ENCODE results near the gene NPIPA1. TPM values are rescaled to one million over a fixed set of nuclear protein-coding genes. Genes with fewer than 3 reads are reported as not detected.
"Not testable (repeated sequence)": the region's sequence is repeated elsewhere in the genome, so short reads cannot be mapped to it uniquely, and the experiment has no call there.

The NPIPA1 gene
- total RNA-seq, 1 experiment from 2014 or later, result 24.1 TPM

- not testable (repeated sequence) for H3K36me3 ChIP-seq, H3K9me3 ChIP-seq, DNase-seq, H3K4me3 ChIP-seq, H3K27me3 ChIP-seq
Measured at GRCh38 chr16:14924359-14924758, 12.9 kb upstream of the NPIPA1 start.

- not testable (repeated sequence) for H3K4me3 ChIP-seq, DNase-seq, H3K27me3 ChIP-seq, H3K9me3 ChIP-seq, H3K36me3 ChIP-seq
Measured at GRCh38 chr16:14924982-14925381, 12.3 kb upstream of the NPIPA1 start.

GRCh38 chr16:14928064-14928714 lies 9.1 kb upstream of the NPIPA1 start:
- not testable (repeated sequence) for H3K4me3 ChIP-seq, H3K27me3 ChIP-seq, H3K36me3 ChIP-seq, DNase-seq, H3K9me3 ChIP-seq

GRCh38 chr16:14929176-14929575 lies 8.1 kb upstream of the NPIPA1 start:
- H3K27me3 ChIP-seq, DNase-seq, H3K9me3 ChIP-seq, H3K4me3 ChIP-seq, H3K36me3 ChIP-seq: not testable (repeated sequence)

- H3K27me3 ChIP-seq, DNase-seq, H3K36me3 ChIP-seq, H3K9me3 ChIP-seq, H3K4me3 ChIP-seq: not testable (repeated sequence)
Measured at GRCh38 chr16:14930246-14930645, 7.0 kb upstream of the NPIPA1 start.

GRCh38 chr16:14930971-14931370 lies 6.3 kb upstream of the NPIPA1 start:
- not testable (repeated sequence) for H3K9me3 ChIP-seq, H3K4me3 ChIP-seq, H3K36me3 ChIP-seq, H3K27me3 ChIP-seq, DNase-seq

- H3K36me3 ChIP-seq, H3K4me3 ChIP-seq, DNase-seq, H3K9me3 ChIP-seq, H3K27me3 ChIP-seq: not testable (repeated sequence)
Measured at GRCh38 chr16:14932581-14933375, 4.5 kb upstream of the NPIPA1 start.

- H3K27me3 ChIP-seq, DNase-seq, H3K4me3 ChIP-seq, H3K9me3 ChIP-seq, H3K36me3 ChIP-seq: not testable (repeated sequence)
Measured at GRCh38 chr16:14937994-14938393, 751 bp downstream of the NPIPA1 start.

GRCh38 chr16:14942686-14943085 lies 5.4 kb downstream of the NPIPA1 start:
- not testable (repeated sequence) for DNase-seq, H3K9me3 ChIP-seq, H3K4me3 ChIP-seq, H3K27me3 ChIP-seq, H3K36me3 ChIP-seq

- no peaks in the 10 kb centered on the region; the same call in 1 of the 2 replicates for H3K27me3 ChIP-seq
- H3K9me3 ChIP-seq, result no peaks in the 10 kb centered on the region
- no peaks in the 10 kb centered on the region for H3K36me3 ChIP-seq
- no peak for DNase-seq
- no peak overlapping the region for H3K4me3 ChIP-seq
Measured at GRCh38 chr16:14955546-14956231, 18.4 kb downstream of the NPIPA1 start.

GRCh38 chr16:14957576-14958322 lies 20.5 kb downstream of the NPIPA1 start:
- Histone ChIP-seq H3K36me3 (no peaks in the 10 kb centered on the region), H3K9me3 (no peaks in the 10 kb centered on the region; the same call in 1 of the 2 replicates), H3K4me3 (no peak overlapping the region), H3K27me3 (peaks cover 13% of the 10 kb centered on the region)
- no peak for DNase-seq

- no peak for DNase-seq
- Histone ChIP-seq H3K9me3 (no peaks in the 10 kb centered on the region; the same call in 1 of the 2 replicates), H3K4me3 (no peak overlapping the region), H3K27me3 (peaks cover 16% of the 10 kb centered on the region), H3K36me3 (no peaks in the 10 kb centered on the region)
Measured at GRCh38 chr16:14958323-14958600, 21.0 kb downstream of the NPIPA1 start.

- DNase-seq, result no peak
- Histone ChIP-seq H3K4me3 (no peak overlapping the region), H3K9me3 (peaks cover 2% of the 10 kb centered on the region), H3K27me3 (peaks cover 19% of the 10 kb centered on the region), H3K36me3 (no peaks in the 10 kb centered on the region)
Measured at GRCh38 chr16:14958970-14959369, 21.7 kb downstream of the NPIPA1 start.

- Histone ChIP-seq H3K9me3 (peaks cover 3% of the 10 kb centered on the region), H3K36me3 (no peaks in the 10 kb centered on the region), H3K27me3 (peaks cover 23% of the 10 kb centered on the region), H3K4me3 (no peak overlapping the region)
- no peak for DNase-seq
Measured at GRCh38 chr16:14961405-14962186, 24.4 kb downstream of the NPIPA1 start.

GRCh38 chr16:14963281-14964173 lies 26.3 kb downstream of the NPIPA1 start:
- H3K9me3 ChIP-seq, result peaks cover 3% of the 10 kb centered on the region
- DNase-seq, result no peak
- H3K36me3 ChIP-seq, result no peaks in the 10 kb centered on the region
- H3K4me3 ChIP-seq, result no peak overlapping the region
- peaks cover 23% of the 10 kb centered on the region for H3K27me3 ChIP-seq

GRCh38 chr16:14965328-14965727 lies 28.1 kb downstream of the NPIPA1 start:
- no peak for DNase-seq
- Histone ChIP-seq H3K9me3 (peaks cover 3% of the 10 kb centered on the region), H3K4me3 (no peak overlapping the region), H3K36me3 (no peaks in the 10 kb centered on the region), H3K27me3 (peaks cover 23% of the 10 kb centered on the region)
